A549 (cell line): Measurements from ENCODE around the gene REG1A.

Experiments
- CTCF ChIP-seq: fragments of >200 bp; sonication (Bioruptor Twin); formaldehyde crosslinking; IDR thresholded peaks from 3 replicates; pipeline ENCODE4 v1.5.1; 2016
- ELK1 ChIP-seq: fragments of 150-350 bp; IDR thresholded peaks from 2 replicates; pipeline ENCODE4 v1.6.1; 2014; ENCODE audit warnings: low read depth, mild to moderate bottlenecking, low read length
- MAZ ChIP-seq: fragments of 150-350 bp; IDR thresholded peaks from 2 replicates; pipeline ENCODE4 v1.6.1; 2014; ENCODE audit warnings: antibody characterized with exemption, low read depth, low read length, borderline replicate concordance
- NPAS2 ChIP-seq: fragments of 250-450 bp; sonication (Bioruptor Pico); IDR thresholded peaks from 2 replicates; pipeline ENCODE4 v1.8.0; 2022; ENCODE audit warnings: mild to moderate bottlenecking, moderate library complexity, borderline replicate concordance
- RNF2 ChIP-seq: fragments of 200-600 bp; sonication (generic); IDR thresholded peaks from 2 replicates; pipeline ENCODE4 v1.6.1; 2016; ENCODE audit warnings: low read depth, mild to moderate bottlenecking, antibody characterized with exemption, moderate library complexity, borderline replicate concordance

GRCh38 chr2:79120194-79120713 is at the start of gene REG1A:
- no peak for TF ChIP-seq NPAS2
- no peak for TF ChIP-seq ELK1
- no peak for TF ChIP-seq RNF2
- no peak for TF ChIP-seq CTCF
- no peak for TF ChIP-seq MAZ
